Thyroid gland (tissue), 4 donors: ENCODE measurements around the gene DIP2C.

Experiments
- CTCF ChIP-seq, 6 experiments: fragments of 200-600 bp in 3 of 6; fragments of 450-650 bp in 3 of 6; sonication (generic) in 3 of 6; IDR thresholded peaks; one replicate each; pipeline ENCODE4 v1.5.1; 2016 to 2019; ENCODE audit warnings: antibody characterized with exemption in 6 of 6, mild to moderate bottlenecking in 2 of 6, inconsistent platforms in 1 of 6, moderate library complexity in 1 of 6
- POLR2A ChIP-seq, 2 donors: fragments of 450-650 bp; IDR thresholded peaks; one replicate each; pipeline ENCODE4 v1.6.1; 2017; ENCODE audit warnings: antibody characterized with exemption in 2 of 2, mild to moderate bottlenecking in 2 of 2, moderate library complexity in 1 of 2

GRCh38 chr10:528173-529165 is 161.0 kb downstream of the DIP2C start:
- no peak for TF ChIP-seq CTCF (IDR thresholded peaks at IDR 0.05)
- no peak for TF ChIP-seq POLR2A (IDR thresholded peaks at IDR 0.05)
